ENCODE data around the gene PCP4. TPM values are rescaled to one million over a fixed set of nuclear protein-coding genes. Genes with fewer than 3 reads are reported as not detected.

Gene PCP4
- total and polyA plus RNA-seq, 10 donors: 0.98 to 5.4 (median 1.7) TPM; not detected in 5

DNA sequence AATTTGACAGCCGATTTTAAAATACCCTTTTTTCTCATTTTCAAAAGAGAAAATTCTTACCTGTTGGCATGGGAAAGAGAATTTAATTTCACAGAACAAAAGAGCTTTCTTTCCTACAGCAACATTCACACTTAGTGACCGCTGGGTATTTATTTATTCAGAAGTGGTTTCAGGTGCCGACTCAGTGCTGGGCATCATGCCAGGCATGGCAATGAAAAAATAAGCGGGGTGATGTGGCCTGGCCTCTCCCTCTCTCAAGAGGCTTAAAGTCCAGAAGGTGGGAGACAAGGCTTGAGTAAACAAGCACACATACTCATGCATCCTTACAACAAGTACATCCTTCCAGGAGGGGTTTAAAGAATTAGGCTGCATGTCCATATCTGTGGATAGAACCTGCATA, 4.1 kb upstream of the PCP4 start:
- intact Hi-C loops (cut with DNase I; ENCODE audit: low total_unique reads): no loop called here
- TF ChIP-seq POLR2A (IDR thresholded peaks at IDR 0.05) (no peak), POLR2AphosphoS5 (IDR thresholded peaks at IDR 0.05) (no peak)
- TF ChIP-seq, protein P1, sequence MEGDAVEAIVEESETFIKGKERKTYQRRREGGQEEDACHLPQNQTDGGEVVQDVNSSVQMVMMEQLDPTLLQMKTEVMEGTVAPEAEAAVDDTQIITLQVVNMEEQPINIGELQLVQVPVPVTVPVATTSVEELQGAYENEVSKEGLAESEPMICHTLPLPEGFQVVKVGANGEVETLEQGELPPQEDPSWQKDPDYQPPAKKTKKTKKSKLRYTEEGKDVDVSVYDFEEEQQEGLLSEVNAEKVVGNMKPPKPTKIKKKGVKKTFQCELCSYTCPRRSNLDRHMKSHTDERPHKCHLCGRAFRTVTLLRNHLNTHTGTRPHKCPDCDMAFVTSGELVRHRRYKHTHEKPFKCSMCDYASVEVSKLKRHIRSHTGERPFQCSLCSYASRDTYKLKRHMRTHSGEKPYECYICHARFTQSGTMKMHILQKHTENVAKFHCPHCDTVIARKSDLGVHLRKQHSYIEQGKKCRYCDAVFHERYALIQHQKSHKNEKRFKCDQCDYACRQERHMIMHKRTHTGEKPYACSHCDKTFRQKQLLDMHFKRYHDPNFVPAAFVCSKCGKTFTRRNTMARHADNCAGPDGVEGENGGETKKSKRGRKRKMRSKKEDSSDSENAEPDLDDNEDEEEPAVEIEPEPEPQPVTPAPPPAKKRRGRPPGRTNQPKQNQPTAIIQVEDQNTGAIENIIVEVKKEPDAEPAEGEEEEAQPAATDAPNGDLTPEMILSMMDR (IDR thresholded peaks at IDR 0.05 in 8 of 11, conservative IDR thresholded peaks at IDR 0.05 in 3 of 11): no peak
- H3K9me3 ChIP-seq: peaks cover 0 to 2% (median 0%) of the 10 kb centered on the region in 8 donors
- H3K27ac ChIP-seq: no peak overlapping the region
- H3K27me3 ChIP-seq (replicated peaks in 1 of 7): peaks cover 0 to 23% (median 0%) of the 10 kb centered on the region in 7 donors
- no peak for DNase-seq
- no peaks in the 10 kb centered on the region for H3K4me1 ChIP-seq
- H3K36me3 ChIP-seq: no peaks in the 10 kb centered on the region
- no peak overlapping the region for H3K4me3 ChIP-seq
- WGBS, 5 donors: 60 to 77% (median 66%) methylated on average over 4 of the region's 4 CpGs

DNA sequence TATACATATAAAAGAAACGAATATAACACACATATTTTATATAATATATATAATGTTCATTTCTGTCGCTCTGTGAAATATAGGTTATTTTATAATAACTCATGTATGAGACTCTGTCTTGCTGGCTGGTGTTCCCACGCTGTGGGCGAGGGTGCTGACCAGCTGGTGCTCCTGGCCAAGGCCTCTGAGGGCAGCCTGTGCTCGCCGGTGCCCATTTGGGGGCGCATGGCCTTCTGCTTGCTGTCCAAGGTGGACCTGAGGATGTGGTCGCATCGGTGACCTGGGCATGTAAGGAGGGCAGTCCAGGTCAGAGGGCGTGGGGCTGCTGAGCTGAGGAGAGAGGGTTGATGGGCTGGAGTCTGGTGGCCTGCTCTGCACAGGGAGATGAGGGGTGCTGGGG, 1.1 kb upstream of the PCP4 start:
- Histone ChIP-seq H3K27ac (no peak overlapping the region), H3K9me3 (no peaks in the 10 kb centered on the region), H3K36me3 (no peaks in the 10 kb centered on the region), H3K4me1 (no peaks in the 10 kb centered on the region), H3K27me3 (replicated peaks in 1 of 7) (peaks cover 0 to 23% (median 0%) of the 10 kb centered on the region in 7 donors), H3K4me3 (no peak overlapping the region)
- no peak for DNase-seq
- intact Hi-C loops (cut with DNase I; ENCODE audit: low total_unique reads): no loop called here
- 84 to 94% (median 87%) methylated on average over 10 of the region's 10 CpGs for WGBS, 5 donors
- TF ChIP-seq POLR2A (IDR thresholded peaks at IDR 0.05): no peak
- TF ChIP-seq, protein P1 (IDR thresholded peaks at IDR 0.05 in 8 of 11, conservative IDR thresholded peaks at IDR 0.05 in 3 of 11): no peak
- no peak for TF ChIP-seq POLR2AphosphoS5 (IDR thresholded peaks at IDR 0.05)

DNA sequence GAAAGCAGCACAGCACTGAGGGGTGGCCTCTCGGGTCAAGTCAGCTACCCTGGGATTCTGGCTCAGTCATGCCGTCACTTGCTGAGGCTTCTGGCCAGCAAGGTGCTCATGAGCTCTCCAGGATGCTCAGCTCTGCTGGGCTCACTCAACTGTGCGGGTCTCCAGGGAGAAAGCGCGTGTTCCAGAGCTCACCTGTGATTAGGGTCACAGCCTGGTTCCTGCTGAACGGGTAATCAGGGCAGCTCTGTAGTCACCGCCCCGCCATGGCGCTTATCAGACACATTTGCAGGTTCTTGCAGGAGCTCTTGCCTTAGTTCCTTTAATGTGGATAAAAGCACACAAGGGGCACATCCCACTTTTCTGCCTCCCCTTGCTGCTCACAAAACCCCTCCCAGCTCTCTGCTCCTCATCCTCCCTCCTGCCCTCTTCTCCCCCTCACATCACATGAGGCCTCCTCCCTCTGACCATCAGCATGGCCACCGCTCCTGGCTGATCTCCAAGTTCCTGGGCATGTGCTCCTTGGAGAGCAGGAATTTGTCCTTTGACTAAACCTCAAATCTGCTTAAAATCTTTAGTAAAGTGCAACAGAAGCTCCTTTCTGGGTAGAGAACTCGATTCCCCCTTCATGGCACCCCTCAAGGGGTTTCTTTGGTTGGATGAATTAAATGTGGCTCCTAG, 2.0 kb downstream of the PCP4 start:
- no peak for DNase-seq
- Histone ChIP-seq H3K27ac (no peak overlapping the region), H3K27me3 (replicated peaks in 1 of 7) (peaks cover 0 to 23% (median 0%) of the 10 kb centered on the region in 7 donors), H3K4me1 (no peaks in the 10 kb centered on the region), H3K4me3 (no peak overlapping the region), H3K9me3 (no peaks in the 10 kb centered on the region), H3K36me3 (no peaks in the 10 kb centered on the region)
- WGBS, 5 donors: 74 to 87% (median 83%) methylated on average over 9 to 11 of the region's 11 CpGs
- TF ChIP-seq, protein P1 (IDR thresholded peaks at IDR 0.05 in 8 of 11, conservative IDR thresholded peaks at IDR 0.05 in 3 of 11): no peak
- TF ChIP-seq POLR2AphosphoS5 (IDR thresholded peaks at IDR 0.05) (no peak), POLR2A (IDR thresholded peaks at IDR 0.05) (no peak)
- intact Hi-C loops (cut with DNase I; ENCODE audit: low total_unique reads): no loop called here

DNA sequence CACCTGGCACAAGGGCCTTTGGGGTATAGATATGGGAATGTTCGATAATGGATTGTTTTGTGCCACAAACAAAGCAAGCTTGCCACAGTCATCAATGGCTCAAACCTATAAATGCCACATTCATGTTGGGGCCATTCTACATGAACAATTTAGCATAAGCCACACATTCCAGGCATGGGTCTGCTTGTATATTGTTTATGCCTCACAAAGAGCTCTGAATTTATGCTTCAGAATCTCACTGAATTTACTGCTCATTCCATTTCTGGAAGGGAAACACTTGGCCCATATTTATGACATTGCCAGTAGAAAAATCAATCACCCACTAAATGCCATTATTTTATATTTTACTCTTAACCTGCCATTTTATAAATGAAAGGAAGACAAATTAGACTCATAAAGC, 6.4 kb downstream of the PCP4 start:
- Histone ChIP-seq H3K9me3 (no peaks in the 10 kb centered on the region), H3K27me3 (replicated peaks in 1 of 7) (no peaks in the 10 kb centered on the region), H3K4me1 (no peaks in the 10 kb centered on the region), H3K27ac (no peak overlapping the region), H3K36me3 (no peaks in the 10 kb centered on the region), H3K4me3 (no peak overlapping the region)
- TF ChIP-seq, protein P1 (IDR thresholded peaks at IDR 0.05 in 8 of 11, conservative IDR thresholded peaks at IDR 0.05 in 3 of 11): no peak
- TF ChIP-seq POLR2A (IDR thresholded peaks at IDR 0.05): no peak
- TF ChIP-seq POLR2AphosphoS5 (IDR thresholded peaks at IDR 0.05): no peak
- WGBS, 5 donors: 81 to 95% (median 92%) methylated on average over 1 of the region's 1 CpG
- no peak for DNase-seq
- intact Hi-C loops (cut with DNase I; ENCODE audit: low total_unique reads): no loop called here

All from spleen (tissue), 11 donors.